8988T (cell line): ENCODE results near the gene CYP20A1.
A peak's percentile ranks its signal among the peaks of the same experiment; 100 is the strongest.
"Not testable (repeated sequence)": the region's sequence is repeated elsewhere in the genome, so short reads cannot be mapped to it uniquely, and the experiment has no call there.

Experiments used
- DNase-seq: peaks from one replicate; pipeline ENCODE4 v3.0.0; 2011

The CYP20A1 gene

DNA sequence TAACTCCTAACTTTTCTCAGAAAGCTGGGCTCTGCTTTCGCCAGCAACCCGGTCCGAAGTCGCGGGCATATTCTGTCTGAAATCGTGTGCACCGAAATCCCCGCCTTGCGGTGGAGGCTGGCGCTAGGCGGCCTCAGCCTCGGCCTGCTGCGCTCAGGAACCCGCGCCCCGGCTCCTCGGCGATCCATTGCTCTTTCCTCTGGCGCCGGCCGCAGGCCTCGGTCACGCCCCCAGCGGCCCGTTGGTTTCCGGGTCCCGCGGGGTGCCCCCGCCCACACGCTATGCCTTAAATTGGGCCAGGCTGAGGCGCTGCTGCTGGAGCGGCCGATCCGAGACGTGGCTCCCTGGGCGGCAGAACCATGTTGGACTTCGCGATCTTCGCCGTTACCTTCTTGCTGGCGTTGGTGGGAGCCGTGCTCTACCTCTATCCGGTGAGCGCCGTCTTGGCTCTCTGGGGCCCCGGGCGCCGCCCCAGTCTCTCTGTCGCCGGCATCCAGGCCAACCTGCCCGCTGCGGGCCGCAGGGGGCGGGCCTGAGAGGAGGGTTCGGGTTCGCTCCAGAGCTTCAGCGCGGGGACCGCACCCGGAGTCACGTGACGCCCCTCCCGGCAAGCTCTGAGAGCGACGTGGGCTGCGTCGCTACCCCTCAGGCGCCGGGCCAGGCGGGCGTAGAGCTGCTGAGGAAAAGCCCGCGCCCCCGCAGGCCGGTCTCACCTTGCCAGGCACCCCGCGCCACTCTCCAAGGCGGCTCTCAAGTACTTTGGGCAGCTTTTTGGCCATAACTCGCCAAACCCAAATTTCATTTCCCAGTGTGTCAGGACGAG is at the start of gene CYP20A1:
CYP20A1 (plus strand) TSS at position 315 of the 823 bp plus-strand sequence; CDS start at position 360, 45 bp downstream.
- DNase-seq, result peak; percentile 73

DNA sequence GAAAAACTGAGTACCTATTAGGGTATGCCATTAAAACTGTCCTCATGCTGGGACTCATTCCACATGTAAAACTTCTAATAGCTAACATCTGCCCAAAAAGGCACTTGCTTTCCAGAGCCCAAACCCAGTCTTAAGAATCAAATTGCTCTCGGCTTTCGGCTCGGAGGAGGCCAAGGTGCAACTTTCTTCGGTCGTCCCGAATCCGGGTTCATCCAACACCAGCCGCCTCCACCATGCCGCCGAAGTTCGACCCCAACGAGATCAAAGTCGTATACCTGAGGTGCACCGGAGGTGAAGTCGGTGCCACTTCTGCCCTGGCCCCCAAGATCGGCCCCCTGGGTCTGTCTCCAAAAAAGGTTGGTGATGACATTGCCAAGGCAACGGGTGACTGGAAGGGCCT is 48.3 kb upstream of the CYP20A1 start:
- DNase-seq, result not testable (repeated sequence)

GRCh38 chr2:203191026-203191425 is 47.8 kb upstream of the CYP20A1 start:
- not testable (repeated sequence) for DNase-seq

GRCh38 chr2:203191961-203192360 is 46.9 kb upstream of the CYP20A1 start:
- no peak for DNase-seq

DNA sequence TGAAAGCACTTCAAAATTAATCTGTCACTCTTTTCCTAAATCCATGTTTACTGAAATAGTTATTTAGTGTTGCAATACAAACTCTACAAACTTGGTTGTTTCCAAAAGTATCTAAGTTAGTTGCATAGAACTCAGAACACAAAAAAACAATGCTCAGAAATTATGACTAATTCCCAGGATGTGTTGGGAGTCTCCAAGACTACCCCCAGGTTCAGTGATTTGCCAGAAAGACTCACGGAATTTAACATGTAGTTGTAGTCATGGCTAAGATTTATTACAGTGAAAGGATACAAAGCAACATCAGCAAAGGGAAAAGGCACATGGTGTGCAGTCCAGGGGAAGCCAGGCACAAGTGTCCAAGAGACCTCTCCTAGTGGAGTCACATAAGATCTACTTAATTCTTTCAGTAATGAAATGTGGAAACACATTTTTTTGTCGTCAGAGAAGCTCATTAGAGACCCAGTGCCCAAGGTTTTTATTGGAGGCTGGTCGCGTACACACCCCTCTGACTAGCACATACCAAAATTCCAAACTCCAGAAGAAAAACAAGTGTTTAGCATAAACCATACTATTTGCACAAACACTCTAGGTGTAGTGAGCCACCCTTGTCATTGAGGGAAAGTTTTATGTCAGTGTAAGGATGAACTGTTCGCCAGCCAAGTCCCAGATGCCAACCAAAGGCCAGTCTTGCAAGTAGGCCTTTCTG is 43.3 kb upstream of the CYP20A1 start:
- DNase-seq, result no peak

- no peak for DNase-seq
Measured at GRCh38 chr2:203200866-203201265, 38.0 kb upstream of the CYP20A1 start.

DNA sequence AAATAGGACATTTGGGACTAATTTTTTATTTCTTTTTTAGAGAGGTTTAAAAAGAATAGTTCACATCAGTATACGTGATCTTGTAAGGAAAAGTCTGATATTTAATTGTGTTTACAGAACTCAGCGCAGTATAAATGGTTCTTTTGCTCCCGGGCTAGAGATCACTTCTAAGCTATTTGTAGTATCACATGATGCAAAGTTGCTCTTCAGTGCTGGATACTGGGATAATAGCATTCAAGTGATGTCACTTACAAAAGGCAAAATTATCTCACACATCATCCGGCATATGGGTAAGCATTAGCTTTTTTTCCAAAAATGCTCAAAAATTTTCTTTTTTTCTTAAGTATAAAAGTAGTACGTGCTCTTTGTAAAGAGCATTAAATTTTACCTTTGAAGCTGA is 37.4 kb upstream of the CYP20A1 start:
- DNase-seq, result no peak

GRCh38 chr2:203209538-203209937 is 29.3 kb upstream of the CYP20A1 start:
- DNase-seq, result no peak

DNA sequence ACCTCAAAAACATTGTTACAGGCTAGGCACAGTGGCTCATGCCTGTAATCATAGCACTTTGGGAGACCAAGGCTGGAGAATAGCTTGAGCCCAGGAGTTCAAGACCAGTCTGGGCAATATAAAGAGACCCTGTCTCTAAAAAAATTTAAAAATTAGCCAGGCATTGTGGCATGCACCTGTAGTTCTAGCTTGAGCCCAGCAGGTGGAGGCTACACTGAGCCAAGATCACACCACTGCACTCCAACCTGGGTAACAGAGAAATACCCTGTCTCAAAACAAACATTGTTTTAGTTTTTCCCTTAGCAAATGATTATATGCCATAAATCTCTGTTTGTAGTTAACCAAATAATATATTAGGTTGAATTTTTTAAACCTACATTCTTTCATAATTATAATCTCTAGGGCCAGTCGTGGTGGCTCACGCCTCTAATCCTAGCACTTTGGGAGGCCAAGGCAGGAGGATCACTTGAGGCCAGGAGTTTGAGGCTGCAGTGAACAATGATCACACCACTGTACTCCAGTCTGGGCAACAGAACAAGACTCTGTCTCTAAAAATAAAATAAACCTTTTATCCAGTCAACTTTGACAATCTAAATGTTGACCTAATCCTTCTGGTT is 13.3 kb upstream of the CYP20A1 start:
- DNase-seq, result no peak

GRCh38 chr2:203229674-203230073 is 9.1 kb upstream of the CYP20A1 start:
- DNase-seq, result not testable (repeated sequence)

DNA sequence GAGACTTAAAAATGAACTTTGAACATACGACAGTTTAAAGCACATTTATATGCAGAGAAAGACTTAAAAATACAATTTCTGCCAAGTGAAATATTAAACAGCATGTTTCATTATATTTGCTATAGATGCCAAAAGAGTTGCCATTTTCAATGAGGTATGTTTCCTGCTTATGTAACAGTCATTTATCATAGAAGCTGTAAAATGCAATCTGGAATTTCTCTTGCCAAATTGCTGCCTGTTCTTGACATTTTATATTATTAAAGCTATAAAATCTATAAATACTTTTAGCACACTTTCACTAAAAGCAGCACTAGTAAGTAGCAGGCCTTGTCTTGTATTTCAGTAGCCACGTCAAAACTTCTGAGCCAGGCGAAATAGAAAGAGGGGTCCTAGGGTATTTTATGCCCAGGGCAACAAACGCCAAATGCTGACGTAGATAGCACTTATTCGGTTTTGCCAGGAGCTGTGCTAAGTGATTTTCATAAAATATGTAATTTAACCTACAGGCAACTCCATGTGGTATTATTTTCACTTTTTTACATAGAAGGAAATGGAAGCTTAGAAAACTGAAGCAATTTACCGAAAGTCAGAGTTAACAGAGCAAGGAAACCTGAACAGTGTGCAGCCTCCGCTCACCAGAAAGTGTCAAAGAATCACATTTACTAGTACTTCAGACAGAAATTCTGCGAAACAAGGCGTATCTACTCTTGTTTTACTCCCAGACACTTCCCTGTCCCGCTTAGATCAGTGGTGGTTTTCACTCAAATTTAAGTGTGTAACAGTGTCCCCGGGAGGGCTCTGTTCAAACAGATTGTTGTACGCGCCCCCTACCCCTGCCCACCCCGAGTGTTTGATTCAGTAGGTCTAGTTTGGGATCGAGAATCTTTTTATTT is 1.2 kb upstream of the CYP20A1 start:
- DNase-seq, result no peak

DNA sequence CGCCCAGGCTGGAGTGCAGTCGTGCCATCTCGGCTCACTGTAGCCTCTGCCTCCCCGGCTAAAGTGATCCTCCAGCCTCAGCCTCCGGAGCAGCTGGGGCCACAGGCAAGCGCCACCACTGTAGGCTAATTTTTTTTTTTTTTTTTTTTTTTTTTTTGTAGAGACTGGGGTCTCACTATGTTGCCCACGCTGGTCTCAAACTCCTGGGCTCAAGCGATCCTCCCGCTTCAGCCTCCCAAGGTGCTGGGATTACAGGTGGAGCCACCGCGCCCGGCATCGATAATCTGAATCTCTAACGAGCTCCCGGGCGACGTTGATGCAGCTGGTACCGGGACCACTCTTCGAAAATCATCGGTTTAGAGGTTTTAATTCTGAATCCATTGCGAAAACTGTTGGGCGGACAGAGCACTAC is 520 bp upstream of the CYP20A1 start:
- no peak for DNase-seq

GRCh38 chr2:203240491-203240890 is 1.7 kb downstream of the CYP20A1 start:
- no peak for DNase-seq

DNA sequence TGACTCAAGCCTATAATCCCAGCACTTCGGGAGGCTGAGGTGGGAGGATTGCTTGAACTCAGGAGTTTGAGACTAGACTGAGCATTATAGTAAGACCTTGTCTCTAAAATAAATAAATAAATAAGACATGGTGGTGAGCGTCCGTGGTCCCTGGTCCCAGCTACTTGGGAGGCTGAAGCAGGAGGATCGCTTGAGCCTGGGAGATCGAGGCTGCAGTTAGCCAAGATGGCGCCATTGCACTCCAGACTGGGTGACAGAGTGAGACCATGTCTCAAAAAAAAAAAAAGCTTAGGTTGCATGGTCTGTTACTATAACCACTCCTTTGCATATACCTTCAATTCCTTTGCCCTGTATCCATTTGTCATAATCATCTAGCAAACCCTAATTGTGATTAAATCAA is 3.7 kb downstream of the CYP20A1 start:
- DNase-seq, result no peak

DNA sequence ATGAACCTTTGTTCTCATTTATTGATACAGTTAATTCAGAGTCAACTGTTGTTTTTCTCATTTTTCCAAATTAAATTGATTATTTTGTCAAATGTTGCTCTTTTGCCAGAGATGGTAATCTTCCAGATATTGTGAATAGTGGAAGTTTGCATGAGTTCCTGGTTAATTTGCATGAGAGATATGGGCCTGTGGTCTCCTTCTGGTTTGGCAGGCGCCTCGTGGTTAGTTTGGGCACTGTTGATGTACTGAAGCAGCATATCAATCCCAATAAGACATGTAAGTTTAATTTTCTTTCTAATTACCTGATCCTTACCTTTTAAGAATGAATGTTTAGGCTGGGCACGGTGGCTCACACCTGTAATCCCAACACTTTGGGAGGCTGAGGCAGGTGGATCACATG is 7.8 kb downstream of the CYP20A1 start:
- no peak for DNase-seq

GRCh38 chr2:203252818-203253217 is 14.0 kb downstream of the CYP20A1 start:
- no peak for DNase-seq

DNA sequence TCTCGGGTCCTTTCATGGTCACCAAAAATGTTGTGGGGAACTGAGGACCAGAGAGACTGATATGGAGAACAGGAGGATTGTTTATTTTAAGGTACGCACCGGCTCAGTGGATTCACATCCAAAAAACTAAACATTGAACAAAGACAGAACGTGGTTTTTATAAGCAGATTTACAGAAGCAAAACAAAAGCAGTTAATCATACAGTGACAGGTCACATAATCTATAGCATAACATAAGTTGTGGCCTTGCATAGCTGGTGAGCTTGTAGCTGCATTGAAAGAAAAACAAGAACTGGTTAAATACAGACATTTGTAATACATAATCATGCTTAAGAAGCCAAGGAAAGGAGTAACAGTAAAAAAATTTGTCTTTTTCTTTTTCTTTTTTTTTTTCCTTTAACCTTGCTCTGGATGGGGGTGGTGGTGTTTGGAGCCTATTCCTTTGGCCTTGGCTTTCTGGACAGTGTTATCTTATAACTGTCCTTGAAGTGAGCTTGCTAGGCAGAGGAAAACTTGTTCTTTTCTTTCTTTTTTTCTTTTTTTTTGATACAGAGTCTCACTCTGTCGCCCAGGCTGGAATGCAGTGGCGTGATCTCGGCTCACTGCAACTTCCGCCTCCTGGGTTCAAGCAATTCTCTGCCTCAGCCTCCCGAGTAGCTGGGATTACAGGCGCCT is 14.7 kb downstream of the CYP20A1 start:
- not testable (repeated sequence) for DNase-seq

DNA sequence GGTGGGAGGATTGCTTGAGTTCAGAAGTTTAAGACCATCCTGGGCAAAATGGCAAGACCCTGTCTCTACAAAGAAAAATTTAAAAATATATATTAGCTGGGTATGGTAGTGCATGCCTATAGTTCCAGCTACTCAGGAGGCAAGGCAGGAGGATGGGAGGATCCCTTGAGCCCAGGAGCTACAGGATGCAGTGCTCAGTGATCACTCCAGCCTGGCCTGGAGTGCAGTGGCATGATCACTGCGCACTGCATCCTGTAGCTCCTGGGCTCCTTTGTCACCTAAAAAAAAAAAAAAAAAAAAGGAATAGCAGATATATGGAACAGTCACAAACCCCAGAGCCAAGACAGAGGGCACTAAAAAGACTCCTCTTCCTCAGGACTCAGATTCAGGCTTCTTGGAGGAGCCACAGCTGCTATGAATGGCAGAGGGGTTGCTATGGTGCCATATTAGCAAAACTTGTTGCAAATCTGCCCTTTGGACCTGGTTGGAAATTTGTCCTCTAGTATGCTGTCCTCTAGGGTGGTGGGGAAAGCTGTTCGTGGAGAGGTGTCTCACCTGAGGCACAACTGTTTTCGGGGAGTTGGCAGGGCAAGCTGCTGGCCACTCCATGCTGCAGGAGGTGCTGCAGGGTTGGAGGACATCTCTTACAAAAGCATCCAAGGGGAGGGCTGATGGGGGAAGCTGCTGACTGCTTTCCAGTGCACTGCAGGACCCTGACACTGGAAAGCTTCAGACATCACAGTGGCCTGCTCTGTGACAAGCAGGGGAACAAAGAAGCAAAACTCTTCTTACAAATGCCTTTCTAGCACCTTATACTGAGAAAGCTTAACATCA is 22.7 kb downstream of the CYP20A1 start:
- DNase-seq, result no peak

DNA sequence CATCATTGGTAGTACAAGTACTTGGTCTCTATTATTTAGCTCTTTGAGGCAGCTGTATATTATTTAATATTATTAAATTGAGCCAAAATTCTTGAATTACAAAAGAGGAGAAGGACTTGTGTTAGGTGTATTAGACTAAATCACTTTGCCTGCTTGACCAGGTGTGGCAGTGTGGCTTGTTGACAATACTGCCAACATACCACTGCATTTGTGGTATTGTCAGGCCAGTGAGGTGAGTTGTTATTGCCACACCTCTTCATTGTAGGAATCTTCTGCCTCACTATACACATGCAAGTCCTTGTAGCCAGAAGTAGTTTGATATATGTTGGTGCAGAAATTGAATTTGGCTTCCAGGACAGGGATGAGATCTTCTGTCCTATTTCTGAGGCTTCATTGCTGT is 40.5 kb downstream of the CYP20A1 start:
- no peak for DNase-seq

DNA sequence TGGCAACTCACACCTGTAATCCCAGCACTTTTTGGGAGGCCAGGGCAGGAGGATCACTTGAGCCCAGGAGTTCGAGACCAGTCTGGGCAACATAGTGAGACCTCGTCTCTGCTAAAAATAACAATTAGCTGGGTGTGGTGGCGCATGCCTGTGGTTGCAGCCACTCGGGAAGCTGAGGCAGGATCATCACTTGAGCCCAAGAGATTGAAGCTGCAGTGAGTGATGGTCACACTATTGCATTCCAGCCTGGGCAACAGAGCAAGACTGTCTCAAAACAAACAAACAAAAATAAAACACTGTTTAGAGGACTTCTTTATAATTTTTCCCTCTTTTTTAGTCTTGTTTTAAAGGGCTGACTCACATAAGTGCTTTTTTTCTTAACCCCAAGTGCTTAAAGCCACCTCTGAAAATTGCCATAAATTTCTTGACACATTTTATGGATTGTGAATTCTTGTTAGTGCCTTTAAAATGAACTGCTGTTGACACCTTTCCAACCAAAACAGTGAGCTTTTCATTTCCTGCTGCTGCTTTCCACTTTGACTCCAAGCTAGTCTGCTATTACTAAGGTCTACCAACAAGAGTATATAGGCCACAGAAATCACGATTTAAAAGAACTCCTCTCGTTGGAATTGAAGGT is 41.7 kb downstream of the CYP20A1 start:
- DNase-seq, result no peak

GRCh38 chr2:203282101-203282500 is 43.3 kb downstream of the CYP20A1 start:
- no peak for DNase-seq
